SK-N-SH (cell line): ENCODE data around the gene NTPCR.

Experiments used
- CTCF ChIP-seq: fragments of 200-600 bp; sonication (generic); IDR thresholded peaks from 2 replicates; pipeline ENCODE4 v1.6.1; 2017; ENCODE audit warnings: antibody characterized with exemption, mild to moderate bottlenecking, moderate library complexity
- FOXM1 ChIP-seq: IDR thresholded peaks from 2 replicates; pipeline ENCODE4 v1.4.0; 2012; ENCODE audit warnings: low read depth, mild to moderate bottlenecking
- JUND ChIP-seq: IDR thresholded peaks from 2 replicates; pipeline ENCODE4 v1.4.0; 2012
- MAX ChIP-seq: IDR thresholded peaks from 2 replicates; pipeline ENCODE4 v1.4.0; 2012; ENCODE audit warnings: low read depth
- MXI1 ChIP-seq: IDR thresholded peaks from 2 replicates; pipeline ENCODE4 v1.6.1; 2012; ENCODE audit warnings: mild to moderate bottlenecking, low read depth, low read length, improper control_type of control experiment
- POLR2AphosphoS5 ChIP-seq: IDR thresholded peaks from 2 replicates; pipeline ENCODE4 v1.6.1; 2012; ENCODE audit warnings: low read depth, low read length
- REST ChIP-seq: IDR thresholded peaks from 2 replicates; pipeline ENCODE4 v1.6.1; 2012; ENCODE audit warnings: mild to moderate bottlenecking, low read depth, low read length, moderate library complexity
- RFX5 ChIP-seq: IDR thresholded peaks from 2 replicates; pipeline ENCODE4 v1.6.1; 2012; ENCODE audit warnings: mild to moderate bottlenecking, improper control_type of control experiment, low read length
- SIN3A ChIP-seq: IDR thresholded peaks from 2 replicates; pipeline ENCODE4 v1.6.1; 2012; ENCODE audit warnings: low read depth, mild to moderate bottlenecking, low read length, moderate library complexity, borderline replicate concordance
- TAF1 ChIP-seq: IDR thresholded peaks from 2 replicates; pipeline ENCODE4 v1.6.1; 2012; ENCODE audit warnings: low read depth, mild to moderate bottlenecking, low read length, moderate library complexity, borderline replicate concordance
- USF2 ChIP-seq: fragments of 150-350 bp; IDR thresholded peaks from 2 replicates; pipeline ENCODE4 v1.6.1; 2017; ENCODE audit warnings: antibody characterized with exemption, low read length, low read depth, borderline replicate concordance
- YY1 ChIP-seq: IDR thresholded peaks from 2 replicates; pipeline ENCODE4 v1.4.0; 2012; ENCODE audit warnings: low read depth, mild to moderate bottlenecking

GRCh38 chr1:232987046-232987773 is 36.8 kb downstream of the NTPCR start:
- TF ChIP-seq FOXM1, result no peak
- TF ChIP-seq CTCF, result no peak
- no peak for TF ChIP-seq YY1
- no peak for TF ChIP-seq JUND
- no peak for TF ChIP-seq MAX
- TF ChIP-seq REST, result no peak
- no peak for TF ChIP-seq TAF1
- TF ChIP-seq RFX5, result no peak
- no peak for TF ChIP-seq POLR2AphosphoS5
- TF ChIP-seq USF2, result no peak
- TF ChIP-seq SIN3A, result no peak
- TF ChIP-seq MXI1, result no peak
